GM12878 (cell line): ENCODE measurements around the gene TNNT2. TPM values are rescaled to one million over a fixed set of nuclear protein-coding genes. Genes with fewer than 3 reads are reported as not detected.

ENCODE experiments used
- ATAC-seq: fragments of 200-7000 bp; cut with Tn5 transposase; 3 replicates; pipeline ENCODE4 v1.9.1; 2020; ENCODE audit warnings: mild to moderate bottlenecking, moderate library complexity
- BruUV-seq: library from RNA; stranded (reverse); fragments of 400-500 nt; replicated peaks from 2 replicates; lab custom pipeline; 2021; lab: Mats Ljungman, UMichigan
- CTCF ChIA-PET: fragments of 300-600 bp; sonication (Branson Sonifier 250); formaldehyde crosslinking; extraction: SDS; loops from one replicate; lab custom pipeline; 2021; ENCODE audit warnings: inconsistent platforms; lab: Yijun Ruan, JAX
- POLR2A ChIA-PET: fragments of 350-600 bp; formaldehyde crosslinking; extraction: SDS; loops from one replicate; lab custom pipeline; 2021; ENCODE audit warnings: inconsistent platforms; lab: Charles Lee
- RAD21 ChIA-PET: fragments of 300-600 bp; sonication (Branson Sonifier 250); formaldehyde crosslinking; loops from one replicate; lab custom pipeline; 2023; ENCODE audit warnings: antibody characterized with exemption; ENCODE audit not compliant: unreplicated experiment; lab: Charles Lee
- SMC1A ChIA-PET: fragments of 300-600 bp; sonication (Branson Sonifier 250); formaldehyde crosslinking; loops from one replicate; lab custom pipeline; 2023; ENCODE audit not compliant: unreplicated experiment, uncharacterized antibody; lab: Charles Lee
- DNase-seq: peaks from one replicate; pipeline ENCODE4 v3.0.0-alpha.2; 2011; ENCODE audit warnings: low read depth, low spot score
- FAIRE-seq: peaks from 3 replicates; lab custom pipeline; 2011; peaks lifted over from hg19 to GRCh38; lab: Jason Lieb, UNC
- H2AFZ ChIP-seq: 2 replicates; pipeline ENCODE4 v1.6.0; 2011; ENCODE audit warnings: low read depth, low read length, control low read depth; ENCODE audit not compliant: control insufficient read depth
- H3K27ac ChIP-seq: 2 replicates; pipeline ENCODE4 v1.5.1; 2011; ENCODE audit warnings: control low read depth; ENCODE audit not compliant: control insufficient read depth, insufficient read depth
- H3K27me3 ChIP-seq, 2 experiments: replicated peaks in 1 of 2; 2 replicates each; pipeline versions ENCODE4 v1.6.0 to v1.6.1; 2011; ENCODE audit warnings: low read length in 1 of 2; ENCODE audit not compliant: control insufficient read depth in 2 of 2, insufficient read depth in 2 of 2
- H3K36me3 ChIP-seq, 2 experiments: 2 replicates each; pipeline ENCODE4 v1.5.1; 2011; ENCODE audit warnings: low read length in 1 of 2; ENCODE audit not compliant: control insufficient read depth in 2 of 2, insufficient read depth in 2 of 2
- H3K4me1 ChIP-seq: 2 replicates; pipeline ENCODE4 v1.6.1; 2011; ENCODE audit warnings: mild to moderate bottlenecking, low read length, moderate library complexity, mixed read lengths; ENCODE audit not compliant: control insufficient read depth, insufficient read depth
- H3K4me2 ChIP-seq: 2 replicates; pipeline ENCODE4 v1.6.0; 2011; ENCODE audit warnings: control low read depth; ENCODE audit not compliant: control insufficient read depth, insufficient read depth
- H3K4me3 ChIP-seq: fragments of 200-600 bp; sonication (generic); 2 replicates; pipeline ENCODE4 v1.5.1; 2016
- H3K79me2 ChIP-seq: 2 replicates; pipeline ENCODE4 v1.6.0; 2011; ENCODE audit warnings: low read length; ENCODE audit not compliant: control insufficient read depth, insufficient read depth
- H3K9ac ChIP-seq: 2 replicates; pipeline ENCODE4 v1.8.0; 2011; ENCODE audit warnings: low read length, control low read depth, mixed read lengths; ENCODE audit not compliant: control insufficient read depth, insufficient read depth
- H3K9me3 ChIP-seq: replicated peaks from 3 replicates; pipeline ENCODE4 v1.5.1; 2011; ENCODE audit warnings: mild to moderate bottlenecking, low read length; ENCODE audit not compliant: control insufficient read depth, insufficient read depth
- H4K20me1 ChIP-seq: 2 replicates; pipeline ENCODE4 v1.6.0; 2011; ENCODE audit not compliant: control insufficient read depth, insufficient read depth
- CTCF ChIP-seq, 3 experiments: IDR thresholded peaks in 2 of 3; conservative IDR thresholded peaks in 1 of 3; 2 replicates each; pipeline ENCODE4 v1.5.1; 2011; ENCODE audit warnings: low read depth in 3 of 3, low read length in 3 of 3, mild to moderate bottlenecking in 3 of 3, control low read depth in 2 of 3, moderate library complexity in 2 of 3, inconsistent platforms in 1 of 3, mixed read lengths in 1 of 3; ENCODE audit not compliant: control insufficient read depth in 2 of 3, insufficient read depth in 1 of 3; ENCODE audit errors: extremely low read depth in 1 of 3
- IRF5 ChIP-seq: fragments of 450-650 bp; IDR thresholded peaks from 2 replicates; pipeline ENCODE4 v1.6.1; 2017; ENCODE audit warnings: borderline replicate concordance
- SMC3 ChIP-seq: IDR thresholded peaks from 2 replicates; pipeline ENCODE4 v1.6.1; 2011; ENCODE audit warnings: low read length, improper control_type of control experiment, borderline replicate concordance
- WGBS: methylation state at CpG from one replicate; pipeline ENCODE4 v1.1.6; 2016; ENCODE audit warnings: low lambda C conversion rate; ENCODE audit not compliant: insufficient replicate concordance, insufficient coverage; ENCODE audit errors: missing lambda C conversion rate; 5-methylcytosine and 5-hydroxymethylcytosine counted together
- in situ Hi-C: fragments of 300-500 bp; cut with MboI; formaldehyde crosslinking; loops from 9 replicates; pipeline ENCODE4 v1.14.3; 2018; ENCODE audit warnings: mixed read lengths
- intact Hi-C: fragments of 100-400 bp; cut with micrococcal nuclease; formaldehyde crosslinking; loops from one replicate; pipeline ENCODE4 v1.14.2; 2022; ENCODE audit not compliant: unreplicated experiment
- polyA plus RNA-seq, 11 experiments: library from polyadenylated mRNA; depleted of rRNA in 4 of 11; unstranded in 6 of 11; stranded (reverse) in 5 of 11; fragments of >200 nt; fragmentation: Nextera tagmentation in 4 of 11; fragmentation: Illumina TruSeq in 1 of 11; extraction: Ambion mirVana in 4 of 11; extraction: Trizol in 1 of 11; gene quantifications; 1 replicate in 1 of 11; 2 replicates in 10 of 11; pipeline versions ENCODE4 v1.2.1 to v1.2.3, GENCODE V29; 2011 to 2016; ENCODE audit warnings: inconsistent platforms in 2 of 11, missing spikeins in 2 of 11, low read depth in 1 of 11
- total RNA-seq, 4 experiments: library from RNA; depleted of rRNA in 3 of 4; stranded (reverse); fragments of >200 nt in 3 of 4; fragmentation: Illumina TruSeq in 1 of 4; extraction: Trizol in 1 of 4; gene quantifications; 2 replicates each; pipeline versions ENCODE4 v1.2.1 to v1.2.3, GENCODE V29; 2013 to 2021

The TNNT2 gene
- total and polyA plus RNA-seq, 10 of the 15 experiments (the other 5 are each of a cell fraction or from before 2014, with no cell fraction given) = 2.2 TPM; not detected in 9

GRCh38 chr1:201346337-201346939, 31.0 kb downstream of the TNNT2 start:
- H3K27ac ChIP-seq = no peak overlapping the region
- in situ Hi-C loops (no loop called here), intact Hi-C loops (loop anchor here (2.0 to 5.0 kb wide), 2 partner anchors 60 to 94 kb away; no protein-coding TSS in a partner anchor)
- no peaks in the 10 kb centered on the region for H3K79me2 ChIP-seq
- no TSS peak for BruUV-seq
- H3K36me3 ChIP-seq = no peaks in the 10 kb centered on the region
- H3K9ac ChIP-seq = no peak overlapping the region
- H3K4me2 ChIP-seq = no peak overlapping the region
- ChIA-PET SMC1A (interaction anchor here (1.5 to 2.8 kb wide), 2 partner anchors 35 to 38 kb away, joined by 3 to 11 read pairs; no protein-coding TSS in a partner anchor), CTCF (interaction anchor here (0.9 to 4.8 kb wide), 12 partner anchors 10 to 166 kb away, joined by 3 to 46 read pairs (median 8); no protein-coding TSS in a partner anchor), POLR2A (interaction anchor here (0.9 kb wide), 1 partner anchor 9 kb away, joined by 3 read pairs; no protein-coding TSS in a partner anchor), RAD21 (interaction anchor here (0.6 to 4.4 kb wide), 8 partner anchors 14 to 375 kb away, joined by 3 to 19 read pairs (median 4); no protein-coding TSS in a partner anchor)
- H3K27me3 ChIP-seq = peaks cover 0 to 1% of the 10 kb centered on the region in 2 experiments; a peak in 2 of 4 replicates
- DNase-seq (no peak), FAIRE-seq (peak; percentile 86), ATAC-seq (peak; percentile 55)
- no peak overlapping the region for H2AFZ ChIP-seq
- TF ChIP-seq CTCF (IDR thresholded peaks at IDR 0.05 in 2 of 3, conservative IDR thresholded peaks at IDR 0.05 in 1 of 3; ENCODE audit: control insufficient read depth in 2 of 3, extremely low read depth in 1 of 3, insufficient read depth in 1 of 3, low read depth in 3 of 3, low read length in 3 of 3) = peak; percentile 35 to 59 (median 57)
- no peak for TF ChIP-seq IRF5
- TF ChIP-seq SMC3 = peak; percentile 23; the same call in 1 of the 2 replicates
- H4K20me1 ChIP-seq = no peaks in the 10 kb centered on the region
- 9% methylated on average over 5 of the region's 5 CpGs for WGBS
- no peaks in the 10 kb centered on the region for H3K4me1 ChIP-seq
- H3K9me3 ChIP-seq = no peaks in the 10 kb centered on the region; the same call in 2 of the 3 replicates
- no peak overlapping the region for H3K4me3 ChIP-seq
